ENCODE measurements around the gene RNF26.
A peak's percentile ranks its signal among the peaks of the same experiment; 100 is the strongest.

Gene RNF26

GRCh38 chr11:119334174-119334930 is at the start of gene RNF26:
TSS of gene RNF26 (plus strand) at chr11:119334527. CDS start at chr11:119335123, 596 bp downstream.
- Histone ChIP-seq H3K9me3 (ENCODE audit: control insufficient read depth, insufficient read depth, low read length) (no peaks in the 10 kb centered on the region), H3K27ac (ENCODE audit: low read depth, low read length) (peak within 1 kb of the TSS; percentile 92), H3K4me3 (ENCODE audit: low read depth, low read length) (peak within 1 kb of the TSS; percentile 95), H3K9ac (ENCODE audit: low read depth, low read length) (peak within 1 kb of the TSS; percentile 79), H3K36me3 (ENCODE audit: control insufficient read depth, insufficient read depth, low read length) (peaks cover 14% of the 10 kb centered on the region), H3K27me3 (ENCODE audit: control insufficient read depth, insufficient read depth, low read length) (peaks cover 10% of the 10 kb centered on the region), H3K4me1 (ENCODE audit: control insufficient read depth, insufficient read depth, low read length) (peaks cover 31% of the 10 kb centered on the region)

- H3K27me3 ChIP-seq (ENCODE audit: control insufficient read depth, insufficient read depth, low read length), result no peaks in the 10 kb centered on the region
- H3K9ac ChIP-seq (ENCODE audit: low read depth, low read length), result no peak overlapping the region
- H3K9me3 ChIP-seq (ENCODE audit: control insufficient read depth, insufficient read depth, low read length), result no peaks in the 10 kb centered on the region
- H3K27ac ChIP-seq (ENCODE audit: low read depth, low read length), result no peak overlapping the region
- no peaks in the 10 kb centered on the region for H3K4me1 ChIP-seq (ENCODE audit: control insufficient read depth, insufficient read depth, low read length)
- peaks cover 59% of the 10 kb centered on the region for H3K36me3 ChIP-seq (ENCODE audit: control insufficient read depth, insufficient read depth, low read length)
- H3K4me3 ChIP-seq (ENCODE audit: low read depth, low read length), result no peak overlapping the region
These were observed 48.9 kb upstream of the RNF26 start for GRCh38 chr11:119285431-119285830.

GRCh38 chr11:119288219-119288618 is 46.1 kb upstream of the RNF26 start:
- H3K36me3 ChIP-seq (ENCODE audit: control insufficient read depth, insufficient read depth, low read length), result peaks cover 62% of the 10 kb centered on the region
- H3K4me3 ChIP-seq (ENCODE audit: low read depth, low read length), result no peak overlapping the region
- H3K27ac ChIP-seq (ENCODE audit: low read depth, low read length), result no peak overlapping the region
- H3K9ac ChIP-seq (ENCODE audit: low read depth, low read length), result no peak overlapping the region
- H3K4me1 ChIP-seq (ENCODE audit: control insufficient read depth, insufficient read depth, low read length), result no peaks in the 10 kb centered on the region
- H3K9me3 ChIP-seq (ENCODE audit: control insufficient read depth, insufficient read depth, low read length), result no peaks in the 10 kb centered on the region
- no peaks in the 10 kb centered on the region for H3K27me3 ChIP-seq (ENCODE audit: control insufficient read depth, insufficient read depth, low read length)

- H3K4me3 ChIP-seq (ENCODE audit: low read depth, low read length), result no peak overlapping the region
- no peak overlapping the region for H3K9ac ChIP-seq (ENCODE audit: low read depth, low read length)
- H3K4me1 ChIP-seq (ENCODE audit: control insufficient read depth, insufficient read depth, low read length), result no peaks in the 10 kb centered on the region
- H3K27me3 ChIP-seq (ENCODE audit: control insufficient read depth, insufficient read depth, low read length), result no peaks in the 10 kb centered on the region
- no peaks in the 10 kb centered on the region for H3K9me3 ChIP-seq (ENCODE audit: control insufficient read depth, insufficient read depth, low read length)
- peaks cover 61% of the 10 kb centered on the region for H3K36me3 ChIP-seq (ENCODE audit: control insufficient read depth, insufficient read depth, low read length)
- H3K27ac ChIP-seq (ENCODE audit: low read depth, low read length), result no peak overlapping the region
These were observed 43.3 kb upstream of the RNF26 start for GRCh38 chr11:119290894-119291497.

- no peak overlapping the region for H3K4me3 ChIP-seq (ENCODE audit: low read depth, low read length)
- H3K27me3 ChIP-seq (ENCODE audit: control insufficient read depth, insufficient read depth, low read length), result no peaks in the 10 kb centered on the region
- H3K27ac ChIP-seq (ENCODE audit: low read depth, low read length), result no peak overlapping the region
- H3K9ac ChIP-seq (ENCODE audit: low read depth, low read length), result no peak overlapping the region
- no peaks in the 10 kb centered on the region for H3K9me3 ChIP-seq (ENCODE audit: control insufficient read depth, insufficient read depth, low read length)
- peaks cover 59% of the 10 kb centered on the region for H3K36me3 ChIP-seq (ENCODE audit: control insufficient read depth, insufficient read depth, low read length)
- H3K4me1 ChIP-seq (ENCODE audit: control insufficient read depth, insufficient read depth, low read length), result no peaks in the 10 kb centered on the region
These were observed 40.9 kb upstream of the RNF26 start for GRCh38 chr11:119293461-119293860.

- Histone ChIP-seq H3K27ac (ENCODE audit: low read depth, low read length) (no peak overlapping the region), H3K27me3 (ENCODE audit: control insufficient read depth, insufficient read depth, low read length) (no peaks in the 10 kb centered on the region), H3K4me1 (ENCODE audit: control insufficient read depth, insufficient read depth, low read length) (no peaks in the 10 kb centered on the region), H3K9ac (ENCODE audit: low read depth, low read length) (no peak overlapping the region), H3K9me3 (ENCODE audit: control insufficient read depth, insufficient read depth, low read length) (no peaks in the 10 kb centered on the region), H3K4me3 (ENCODE audit: low read depth, low read length) (no peak overlapping the region), H3K36me3 (ENCODE audit: control insufficient read depth, insufficient read depth, low read length) (peaks cover 62% of the 10 kb centered on the region)
These were observed 39.1 kb upstream of the RNF26 start for GRCh38 chr11:119295178-119295577.

GRCh38 chr11:119297938-119298337 is 36.4 kb upstream of the RNF26 start:
- Histone ChIP-seq H3K9me3 (ENCODE audit: control insufficient read depth, insufficient read depth, low read length) (no peaks in the 10 kb centered on the region), H3K9ac (ENCODE audit: low read depth, low read length) (no peak overlapping the region), H3K27me3 (ENCODE audit: control insufficient read depth, insufficient read depth, low read length) (no peaks in the 10 kb centered on the region), H3K27ac (ENCODE audit: low read depth, low read length) (no peak overlapping the region), H3K4me3 (ENCODE audit: low read depth, low read length) (no peak overlapping the region), H3K36me3 (ENCODE audit: control insufficient read depth, insufficient read depth, low read length) (peaks cover 79% of the 10 kb centered on the region), H3K4me1 (ENCODE audit: control insufficient read depth, insufficient read depth, low read length) (no peaks in the 10 kb centered on the region)

- H3K36me3 ChIP-seq (ENCODE audit: control insufficient read depth, insufficient read depth, low read length), result peaks cover 84% of the 10 kb centered on the region
These were observed 35.6 kb upstream of the RNF26 start for GRCh38 chr11:119298726-119299125.

GRCh38 chr11:119299416-119299815 is 34.9 kb upstream of the RNF26 start:
- no peak overlapping the region for H3K27ac ChIP-seq (ENCODE audit: low read depth, low read length)
- no peak overlapping the region for H3K4me3 ChIP-seq (ENCODE audit: low read depth, low read length)
- no peaks in the 10 kb centered on the region for H3K9me3 ChIP-seq (ENCODE audit: control insufficient read depth, insufficient read depth, low read length)
- no peak overlapping the region for H3K9ac ChIP-seq (ENCODE audit: low read depth, low read length)
- H3K27me3 ChIP-seq (ENCODE audit: control insufficient read depth, insufficient read depth, low read length), result no peaks in the 10 kb centered on the region
- peaks cover 88% of the 10 kb centered on the region for H3K36me3 ChIP-seq (ENCODE audit: control insufficient read depth, insufficient read depth, low read length)
- H3K4me1 ChIP-seq (ENCODE audit: control insufficient read depth, insufficient read depth, low read length), result no peaks in the 10 kb centered on the region

More at GRCh38 chr11:119298726-119299125, 35.6 kb upstream of the RNF26 start:
- H3K27me3 ChIP-seq (ENCODE audit: control insufficient read depth, insufficient read depth, low read length), result no peaks in the 10 kb centered on the region
- no peak overlapping the region for H3K27ac ChIP-seq (ENCODE audit: low read depth, low read length)
- H3K9me3 ChIP-seq (ENCODE audit: control insufficient read depth, insufficient read depth, low read length), result no peaks in the 10 kb centered on the region
- no peaks in the 10 kb centered on the region for H3K4me1 ChIP-seq (ENCODE audit: control insufficient read depth, insufficient read depth, low read length)
- no peak overlapping the region for H3K4me3 ChIP-seq (ENCODE audit: low read depth, low read length)
- H3K9ac ChIP-seq (ENCODE audit: low read depth, low read length), result no peak overlapping the region

- Histone ChIP-seq H3K27me3 (ENCODE audit: control insufficient read depth, insufficient read depth, low read length) (no peaks in the 10 kb centered on the region), H3K27ac (ENCODE audit: low read depth, low read length) (no peak overlapping the region), H3K4me1 (ENCODE audit: control insufficient read depth, insufficient read depth, low read length) (no peaks in the 10 kb centered on the region), H3K9me3 (ENCODE audit: control insufficient read depth, insufficient read depth, low read length) (no peaks in the 10 kb centered on the region), H3K4me3 (ENCODE audit: low read depth, low read length) (no peak overlapping the region), H3K9ac (ENCODE audit: low read depth, low read length) (no peak overlapping the region), H3K36me3 (ENCODE audit: control insufficient read depth, insufficient read depth, low read length) (peaks cover 89% of the 10 kb centered on the region)
These were observed 33.9 kb upstream of the RNF26 start for GRCh38 chr11:119300198-119300964.

- no peak overlapping the region for H3K4me3 ChIP-seq (ENCODE audit: low read depth, low read length)
- H3K36me3 ChIP-seq (ENCODE audit: control insufficient read depth, insufficient read depth, low read length), result peaks cover 83% of the 10 kb centered on the region
- no peaks in the 10 kb centered on the region for H3K27me3 ChIP-seq (ENCODE audit: control insufficient read depth, insufficient read depth, low read length)
These were observed 31.1 kb upstream of the RNF26 start for GRCh38 chr11:119303227-119303718.

More at GRCh38 chr11:119303227-119303718, 31.1 kb upstream of the RNF26 start:
- Histone ChIP-seq H3K9ac (ENCODE audit: low read depth, low read length) (no peak overlapping the region), H3K9me3 (ENCODE audit: control insufficient read depth, insufficient read depth, low read length) (no peaks in the 10 kb centered on the region), H3K27ac (ENCODE audit: low read depth, low read length) (no peak overlapping the region), H3K4me1 (ENCODE audit: control insufficient read depth, insufficient read depth, low read length) (peaks cover 5% of the 10 kb centered on the region)
